C4-2B (cell line): ENCODE measurements around the gene ZNF221.

Experiments
- H3K27ac ChIP-seq: fragments of 450-650 bp; 2 replicates; pipeline ENCODE4 v1.5.1; 2017
- ZFX ChIP-seq: fragments of 450-650 bp; IDR thresholded peaks from 2 replicates; pipeline ENCODE4 v1.6.1; 2017
- TF ChIP-seq, protein P1 (sequence below): fragments of 450-650 bp; conservative IDR thresholded peaks from 2 replicates; pipeline ENCODE4 v1.5.1; 2017; ENCODE audit warnings: mild to moderate bottlenecking

The ZNF221 gene

GRCh38 chr19:43950834-43951645, at the start of gene ZNF221:
ZNF221 (plus strand) TSS chr19:43951228; CDS start chr19:43962727, 11,499 bp downstream.
- TF ChIP-seq, protein P1, sequence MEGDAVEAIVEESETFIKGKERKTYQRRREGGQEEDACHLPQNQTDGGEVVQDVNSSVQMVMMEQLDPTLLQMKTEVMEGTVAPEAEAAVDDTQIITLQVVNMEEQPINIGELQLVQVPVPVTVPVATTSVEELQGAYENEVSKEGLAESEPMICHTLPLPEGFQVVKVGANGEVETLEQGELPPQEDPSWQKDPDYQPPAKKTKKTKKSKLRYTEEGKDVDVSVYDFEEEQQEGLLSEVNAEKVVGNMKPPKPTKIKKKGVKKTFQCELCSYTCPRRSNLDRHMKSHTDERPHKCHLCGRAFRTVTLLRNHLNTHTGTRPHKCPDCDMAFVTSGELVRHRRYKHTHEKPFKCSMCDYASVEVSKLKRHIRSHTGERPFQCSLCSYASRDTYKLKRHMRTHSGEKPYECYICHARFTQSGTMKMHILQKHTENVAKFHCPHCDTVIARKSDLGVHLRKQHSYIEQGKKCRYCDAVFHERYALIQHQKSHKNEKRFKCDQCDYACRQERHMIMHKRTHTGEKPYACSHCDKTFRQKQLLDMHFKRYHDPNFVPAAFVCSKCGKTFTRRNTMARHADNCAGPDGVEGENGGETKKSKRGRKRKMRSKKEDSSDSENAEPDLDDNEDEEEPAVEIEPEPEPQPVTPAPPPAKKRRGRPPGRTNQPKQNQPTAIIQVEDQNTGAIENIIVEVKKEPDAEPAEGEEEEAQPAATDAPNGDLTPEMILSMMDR = peak; percentile 38
- no peak for TF ChIP-seq ZFX
- peak within 1 kb of the TSS; percentile 47; the same call in 1 of the 2 replicates for H3K27ac ChIP-seq

DNA sequence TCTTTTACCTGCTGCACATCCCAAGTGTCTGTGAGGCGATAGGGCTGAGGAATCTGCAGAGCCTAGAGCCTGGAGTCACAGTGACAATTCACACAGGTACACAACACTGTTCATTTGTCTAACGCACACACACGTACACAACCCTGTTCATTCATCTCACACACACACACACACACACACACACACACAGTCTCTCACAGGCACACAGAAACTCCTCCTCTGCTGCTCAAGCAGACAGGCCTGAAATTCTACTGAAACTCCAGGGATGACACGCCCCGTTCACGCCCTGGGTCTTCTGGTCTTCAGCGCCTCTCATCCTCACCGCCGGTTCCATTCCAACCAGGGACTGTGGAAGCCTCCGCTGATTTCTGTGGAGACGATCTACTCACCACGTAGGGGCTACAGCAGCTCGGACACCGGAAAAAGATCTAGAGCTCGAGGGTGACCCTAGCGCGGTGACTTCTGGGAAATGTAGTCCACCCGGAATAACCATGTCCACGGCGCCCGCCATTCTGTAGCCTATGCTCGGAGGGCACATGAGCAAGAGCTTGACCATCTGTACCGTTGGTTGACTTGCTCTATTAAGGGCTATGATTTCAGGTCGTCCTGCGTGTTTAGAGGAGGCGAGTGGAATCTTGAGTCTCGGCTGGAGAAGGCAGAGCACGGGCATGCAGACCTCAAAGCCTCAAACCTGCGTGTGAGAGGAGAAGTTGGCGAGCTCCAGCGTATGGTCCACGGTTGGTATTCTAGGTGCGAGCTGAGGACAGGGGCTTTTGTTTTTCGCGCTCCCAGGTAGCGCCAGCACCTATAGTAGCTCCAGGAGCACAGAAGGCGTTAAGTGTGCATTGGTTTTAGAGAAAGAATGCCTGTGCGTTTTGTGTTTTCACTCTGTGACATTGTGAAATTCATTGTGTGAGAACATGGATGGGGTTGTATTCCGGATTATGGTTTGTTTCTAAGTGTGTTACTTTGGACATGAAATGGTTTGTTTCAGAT, 49.3 kb upstream of the ZNF221 start:
- H3K27ac ChIP-seq = no peak overlapping the region; the same call in 1 of the 2 replicates

DNA sequence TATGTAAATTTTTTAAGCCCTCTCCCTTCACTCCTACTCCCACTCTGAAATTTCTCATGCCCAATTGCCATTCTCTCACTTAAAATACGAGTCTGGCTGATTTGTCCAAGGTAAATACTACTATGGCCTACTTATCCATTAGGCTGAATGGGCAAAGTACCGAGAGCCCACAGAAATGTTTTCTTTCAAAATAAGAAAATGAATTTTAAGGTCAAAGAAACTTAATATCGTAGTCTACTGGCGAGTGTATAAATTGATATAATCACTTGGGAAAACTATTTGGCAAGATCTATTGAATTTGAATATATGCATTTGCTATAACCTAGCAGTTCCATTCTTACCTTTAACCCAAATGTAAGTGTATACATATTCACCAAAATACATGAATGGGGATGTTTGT, 48.6 kb upstream of the ZNF221 start:
- TF ChIP-seq ZFX = no peak
- TF ChIP-seq, protein P1 = no peak
- H3K27ac ChIP-seq = no peak overlapping the region

More for the DNA sequence above, 49.3 kb upstream of the ZNF221 start:
- no peak for TF ChIP-seq ZFX

GRCh38 chr19:43905897-43906296, 45.1 kb upstream of the ZNF221 start:
- H3K27ac ChIP-seq = no peak overlapping the region
- TF ChIP-seq, protein P1 = no peak
- no peak for TF ChIP-seq ZFX

DNA sequence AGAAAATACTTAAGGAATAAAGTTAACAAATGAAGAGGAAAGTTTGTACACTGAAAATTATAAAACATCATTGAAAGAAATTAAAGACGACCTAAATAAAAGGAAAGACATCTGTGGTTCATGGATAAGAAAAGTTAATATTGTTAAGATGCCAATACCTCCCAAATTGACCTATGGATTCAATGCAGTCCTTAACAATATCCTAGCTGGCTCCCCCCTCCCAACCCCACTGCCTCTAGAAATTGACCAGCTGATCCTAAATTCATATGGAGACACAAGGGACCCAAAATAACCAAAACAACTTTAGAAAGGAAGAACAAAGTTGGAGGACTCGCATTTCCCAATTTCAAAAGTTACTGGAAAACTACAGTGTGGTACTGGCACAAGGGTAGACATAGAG, 44.3 kb upstream of the ZNF221 start:
- no peak overlapping the region for H3K27ac ChIP-seq
- TF ChIP-seq, protein P1 = no peak
- no peak for TF ChIP-seq ZFX

- TF ChIP-seq ZFX = no peak
- TF ChIP-seq, protein P1 = no peak
- no peak overlapping the region for H3K27ac ChIP-seq
Measured at GRCh38 chr19:43908659-43909058, 42.4 kb upstream of the ZNF221 start.

DNA sequence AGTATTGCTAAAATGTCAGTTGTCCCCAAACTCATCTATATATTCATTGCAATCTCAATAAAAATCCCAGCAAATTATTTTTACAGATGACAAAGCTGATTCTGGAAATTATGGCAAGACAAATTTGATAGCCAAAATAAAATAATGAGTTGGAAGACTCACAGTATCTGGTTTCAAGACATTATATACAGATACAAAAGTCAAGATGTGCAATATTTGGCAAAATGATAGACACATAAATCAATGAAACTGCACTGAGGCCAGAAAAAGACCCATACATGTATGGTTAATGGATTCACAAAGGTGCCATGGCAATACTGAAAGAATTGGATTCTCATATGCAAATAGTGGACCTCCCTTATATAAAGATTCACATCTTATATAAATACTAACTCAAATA, 40.1 kb upstream of the ZNF221 start:
- TF ChIP-seq, protein P1 = no peak
- TF ChIP-seq ZFX = no peak
- H3K27ac ChIP-seq = no peak overlapping the region
